GM19467 (cell line): ENCODE results near the gene MNX1.

Source experiments
- ATAC-seq: cut with Tn5 transposase; IDR thresholded peaks from one replicate; pipeline ENCODE4 v1.9.1; 2021; ENCODE audit warnings: mild to moderate bottlenecking, moderate library complexity; ENCODE audit not compliant: unreplicated experiment

The MNX1 gene

DNA sequence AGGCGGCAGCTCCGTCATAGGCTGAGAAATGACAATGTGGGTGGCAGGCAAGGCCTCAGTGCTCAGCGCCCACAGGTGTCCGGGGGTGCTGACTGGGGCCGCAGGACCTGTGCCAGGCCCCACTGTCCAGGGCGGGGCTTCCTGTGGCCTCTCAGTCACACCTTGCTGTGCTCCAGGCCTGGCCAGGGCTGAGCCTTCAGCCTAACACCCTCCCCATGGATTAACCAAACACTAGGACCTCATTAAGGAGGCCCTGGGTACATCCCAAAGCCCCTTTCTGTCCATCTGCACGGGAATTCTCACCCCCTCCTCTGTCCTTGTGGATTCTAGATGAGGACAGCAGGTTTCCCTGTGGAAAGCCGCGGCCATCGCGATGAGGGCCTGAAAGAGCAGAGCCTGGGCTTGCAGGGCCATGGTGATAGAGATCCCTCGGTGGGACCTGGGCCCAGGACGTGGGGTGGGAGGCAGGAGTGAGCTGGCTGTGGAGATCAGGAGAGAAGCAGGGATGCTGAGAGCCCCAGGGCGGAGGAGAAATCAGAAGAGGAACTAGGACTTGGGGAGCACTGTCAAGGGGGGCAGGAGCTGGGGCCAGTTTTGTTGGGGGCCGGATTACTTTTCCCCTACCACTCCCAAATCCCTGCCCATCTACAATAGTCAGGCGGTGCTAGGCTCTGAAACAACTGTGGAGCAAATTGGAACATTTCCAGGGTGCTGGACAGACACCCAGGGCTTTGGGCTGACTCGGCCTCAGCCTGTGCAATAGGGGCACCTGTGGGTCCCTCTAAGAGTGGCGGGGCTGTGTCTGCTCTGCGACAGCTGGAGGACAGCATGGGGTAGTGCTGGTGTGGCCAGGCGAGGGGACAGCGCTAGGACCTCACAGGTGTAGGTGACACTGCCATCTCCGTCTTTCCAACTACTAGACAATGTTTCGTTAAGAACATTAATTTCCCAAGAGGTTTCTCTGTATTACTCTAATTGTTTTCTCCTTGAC is 23.3 kb upstream of the MNX1 start:
- no peak for ATAC-seq

DNA sequence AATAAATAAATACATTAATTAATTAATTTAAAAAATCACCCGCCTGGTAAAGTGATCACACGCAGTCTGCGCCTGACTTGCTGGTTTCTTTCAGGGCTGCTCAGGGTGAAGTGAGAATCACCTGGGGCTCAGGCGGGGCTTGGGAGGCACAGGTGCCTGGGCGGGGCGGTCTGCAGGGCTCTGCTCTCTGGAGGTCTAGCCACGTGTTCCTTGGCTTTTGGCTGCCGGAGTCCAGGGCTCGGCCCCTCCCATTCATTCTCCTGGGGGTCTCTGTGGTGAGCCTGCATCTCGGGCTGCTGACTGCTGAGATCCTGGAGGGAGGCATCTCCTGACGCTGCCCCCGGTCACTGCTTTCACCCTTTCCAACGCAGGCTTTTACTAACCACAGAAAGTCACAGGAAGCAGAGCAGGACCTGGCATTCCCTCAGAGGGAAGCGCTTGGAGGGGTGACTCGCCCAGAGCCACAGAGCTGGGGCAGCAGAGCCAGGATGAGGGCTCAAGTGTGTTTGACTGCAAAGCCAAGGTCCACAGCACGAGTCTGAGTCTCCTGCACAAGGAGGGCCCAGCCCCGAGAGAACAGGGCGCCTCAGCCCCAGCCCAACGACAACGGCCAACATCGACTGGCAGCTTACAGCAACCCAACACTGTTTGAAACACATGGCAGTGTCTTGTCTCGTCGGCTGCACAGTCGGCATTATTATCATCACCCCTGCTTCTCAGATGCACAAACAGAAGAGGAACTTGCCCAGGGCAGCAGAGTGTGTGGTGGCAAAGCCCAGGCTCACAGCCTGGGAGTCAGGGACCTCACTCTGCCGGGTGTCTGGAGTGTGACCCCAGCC is 22.4 kb upstream of the MNX1 start:
- no peak for ATAC-seq

DNA sequence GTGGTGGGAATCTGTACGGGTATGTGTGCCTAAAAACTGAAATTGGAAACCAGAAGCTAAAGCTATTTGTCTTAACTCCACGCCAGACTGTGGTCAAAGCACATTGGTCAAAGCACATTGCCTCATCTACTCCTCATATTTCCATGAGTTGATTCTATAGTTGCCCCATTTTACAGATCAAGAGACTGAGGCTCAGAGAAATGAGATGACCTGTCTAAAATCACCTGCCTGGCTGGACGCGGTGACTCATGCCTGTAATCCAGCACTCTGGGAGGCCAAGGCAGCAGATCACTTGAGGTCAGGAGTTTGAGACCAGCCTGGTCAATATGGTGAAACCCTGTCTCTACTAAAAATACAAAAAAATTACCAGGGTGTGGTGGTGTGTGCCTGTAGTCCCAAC is 21.7 kb upstream of the MNX1 start:
- no peak for ATAC-seq

DNA sequence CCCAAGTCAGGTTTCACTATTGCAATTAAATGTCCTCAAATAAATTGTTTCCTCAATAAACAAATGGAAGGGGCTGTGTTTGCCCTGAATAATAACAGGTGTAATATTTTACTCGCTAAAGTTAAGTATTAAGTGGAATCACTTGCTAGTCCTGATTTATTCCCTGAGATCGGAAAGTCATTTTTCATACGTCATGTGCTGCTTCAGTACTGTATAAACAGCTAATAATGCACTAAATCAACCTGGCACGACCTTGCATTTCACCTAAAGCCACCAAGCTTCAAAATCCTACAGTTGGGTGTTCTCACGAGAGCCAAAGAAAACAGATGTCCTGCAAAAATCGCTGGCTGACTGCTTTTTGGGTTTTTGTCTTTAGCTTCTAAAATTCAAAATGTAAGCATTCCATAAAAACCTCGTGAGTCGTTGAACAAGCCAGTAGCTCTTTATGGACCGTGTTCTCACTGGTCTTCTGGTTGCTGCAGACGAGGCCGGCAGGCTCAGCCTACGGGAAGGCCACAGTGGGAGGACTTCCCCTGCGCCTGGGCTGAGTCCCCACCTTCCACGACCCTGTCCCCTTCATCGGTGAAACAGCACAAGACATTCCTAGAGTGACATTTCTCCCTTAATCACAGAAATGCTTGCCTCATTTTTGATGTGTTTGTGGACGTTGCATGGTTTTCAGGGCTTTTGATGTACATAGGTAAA is 17.9 kb upstream of the MNX1 start:
- no peak for ATAC-seq

DNA sequence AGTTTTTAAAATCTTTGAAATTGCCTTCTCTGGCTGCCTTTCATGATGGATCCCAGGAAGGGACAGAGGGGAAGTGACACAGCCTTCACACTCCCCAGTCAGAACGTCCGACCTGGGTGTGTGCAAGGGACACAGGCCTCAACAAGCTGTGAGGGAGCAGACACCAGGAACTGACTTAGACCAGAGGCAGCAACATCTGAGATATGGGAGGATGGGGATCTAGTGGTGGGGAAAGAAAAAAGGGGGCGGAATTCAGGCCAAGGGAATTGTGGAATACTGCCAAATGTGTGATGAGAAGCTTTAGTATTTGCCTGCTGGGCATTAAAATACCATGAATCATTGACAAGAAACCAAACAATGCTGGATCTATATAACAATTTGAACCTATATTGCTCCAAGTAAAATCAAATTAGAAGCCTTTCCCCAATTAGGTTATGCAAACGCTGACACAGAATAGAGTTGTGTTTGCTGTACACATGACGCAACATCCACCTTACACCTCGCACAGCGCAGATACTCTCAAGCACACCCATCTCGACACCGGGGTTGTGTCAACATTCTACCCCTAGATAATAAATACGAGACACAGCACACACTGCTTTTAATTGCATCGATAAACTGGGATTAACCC is 17.2 kb upstream of the MNX1 start:
- no peak for ATAC-seq

DNA sequence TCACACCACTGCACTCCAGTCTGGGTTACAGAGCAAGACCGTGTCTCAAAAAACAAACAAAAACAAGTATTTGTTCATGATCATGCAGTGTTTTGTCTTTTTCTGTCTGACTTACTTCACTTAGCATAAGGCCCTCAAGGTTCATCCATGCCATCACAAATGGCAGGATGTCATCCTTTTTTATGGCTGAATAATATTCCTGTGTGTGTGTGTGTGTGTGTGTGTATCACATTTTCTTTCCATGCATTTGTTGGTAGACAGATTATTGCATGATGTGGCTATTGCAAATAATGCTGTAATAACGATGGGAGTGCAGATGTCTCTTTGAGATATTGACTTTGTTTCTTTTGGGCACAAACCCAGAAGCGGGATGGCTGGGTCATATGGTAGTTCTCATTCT is 14.3 kb upstream of the MNX1 start:
- no peak for ATAC-seq

DNA sequence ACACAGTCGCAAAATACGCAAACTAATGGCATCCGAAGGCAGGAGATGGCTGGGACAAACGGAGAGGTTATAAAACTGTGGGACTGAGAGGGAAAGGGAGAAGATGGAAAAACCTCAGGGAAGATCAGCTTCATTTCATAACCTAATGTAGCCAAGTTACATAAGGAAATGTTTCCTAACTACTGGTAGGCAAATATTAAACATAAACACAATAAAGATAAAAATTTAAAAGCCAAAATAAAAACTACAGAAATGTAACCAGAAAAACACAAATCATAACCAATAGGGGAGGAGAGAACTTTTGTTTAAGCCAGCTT is 13.1 kb upstream of the MNX1 start:
- no peak for ATAC-seq

DNA sequence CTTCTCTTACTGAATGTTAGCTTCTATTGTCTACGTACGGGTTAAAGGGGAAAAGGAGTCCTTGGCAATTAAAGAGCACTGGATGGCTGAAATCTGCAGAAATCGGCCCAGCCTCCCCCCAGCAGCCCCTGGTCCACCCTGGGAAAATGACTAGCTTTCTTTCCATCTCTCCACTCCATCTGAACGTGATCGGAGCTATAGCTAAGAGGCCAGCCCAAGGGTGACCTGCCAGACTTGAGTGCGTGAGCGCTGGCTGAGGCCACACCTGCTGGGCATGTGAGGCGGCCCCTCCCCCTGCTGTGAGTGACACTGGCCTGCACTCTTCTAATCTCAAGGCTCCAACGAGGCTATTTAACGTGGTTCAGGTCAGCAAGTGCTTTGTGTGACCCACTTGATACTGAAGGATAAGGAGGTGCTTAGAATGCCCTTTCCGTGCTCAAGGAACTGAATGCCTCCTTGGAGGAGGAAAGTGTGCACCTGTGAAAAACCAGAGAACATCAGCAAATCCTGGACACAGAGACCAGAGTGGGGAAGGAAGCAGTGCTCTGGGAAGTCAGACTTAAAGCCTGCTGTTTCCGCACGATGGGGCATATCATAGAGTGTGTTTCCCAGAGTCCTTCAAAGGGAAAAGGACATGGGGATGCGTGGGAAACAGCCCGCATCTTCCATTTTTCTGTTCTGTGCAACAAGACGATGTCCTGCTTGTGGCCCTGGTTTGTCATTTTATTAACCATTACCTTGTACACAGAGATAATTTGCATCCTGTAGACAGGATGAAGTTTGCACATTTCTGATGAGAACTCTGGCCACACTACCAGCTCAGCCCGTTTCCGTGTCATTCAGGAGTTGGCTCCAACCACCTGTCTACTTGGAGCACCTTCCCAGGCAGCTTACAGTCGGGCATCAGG is 12.5 kb upstream of the MNX1 start:
- peak; percentile 46 for ATAC-seq

DNA sequence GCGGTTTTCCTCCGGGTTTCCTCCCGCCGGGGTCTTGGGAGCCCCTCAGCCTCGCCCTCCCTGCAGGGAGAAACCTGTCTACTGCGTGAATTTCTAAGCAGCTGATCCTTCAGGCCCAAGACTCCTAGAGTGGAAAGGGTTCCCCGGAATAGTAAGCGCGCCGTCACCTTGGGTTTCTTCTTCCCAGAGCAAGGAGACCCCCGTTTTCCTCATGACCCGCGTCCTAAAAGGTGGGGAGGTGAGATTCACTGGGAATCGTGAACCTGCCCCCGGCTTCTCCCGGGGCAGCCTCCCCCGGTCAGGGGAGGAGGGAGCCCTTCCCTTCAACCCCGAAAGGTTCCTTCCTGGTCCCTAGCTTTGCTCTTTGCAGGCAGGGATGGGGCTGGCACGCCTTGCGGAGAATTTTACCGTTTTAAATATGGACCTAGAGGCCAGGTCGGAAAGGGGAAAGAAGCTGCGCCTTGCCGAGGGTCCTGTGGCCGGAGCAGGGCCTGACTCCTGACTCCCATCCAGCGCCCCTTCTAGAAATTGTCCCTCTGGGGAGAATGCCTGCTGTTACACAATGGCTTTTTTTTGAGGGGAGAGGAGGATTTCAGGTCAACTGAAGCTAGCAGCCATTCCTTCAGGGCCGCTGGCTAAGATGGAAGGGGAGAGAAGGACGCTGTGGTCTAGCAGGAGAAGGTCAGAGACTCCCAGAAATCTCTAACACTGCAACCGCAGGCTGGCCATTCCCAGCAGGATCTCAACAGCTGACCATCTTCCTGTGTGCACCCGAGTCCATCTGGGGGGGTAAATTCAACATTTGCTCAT is 11.6 kb upstream of the MNX1 start:
- ATAC-seq, result no peak

DNA sequence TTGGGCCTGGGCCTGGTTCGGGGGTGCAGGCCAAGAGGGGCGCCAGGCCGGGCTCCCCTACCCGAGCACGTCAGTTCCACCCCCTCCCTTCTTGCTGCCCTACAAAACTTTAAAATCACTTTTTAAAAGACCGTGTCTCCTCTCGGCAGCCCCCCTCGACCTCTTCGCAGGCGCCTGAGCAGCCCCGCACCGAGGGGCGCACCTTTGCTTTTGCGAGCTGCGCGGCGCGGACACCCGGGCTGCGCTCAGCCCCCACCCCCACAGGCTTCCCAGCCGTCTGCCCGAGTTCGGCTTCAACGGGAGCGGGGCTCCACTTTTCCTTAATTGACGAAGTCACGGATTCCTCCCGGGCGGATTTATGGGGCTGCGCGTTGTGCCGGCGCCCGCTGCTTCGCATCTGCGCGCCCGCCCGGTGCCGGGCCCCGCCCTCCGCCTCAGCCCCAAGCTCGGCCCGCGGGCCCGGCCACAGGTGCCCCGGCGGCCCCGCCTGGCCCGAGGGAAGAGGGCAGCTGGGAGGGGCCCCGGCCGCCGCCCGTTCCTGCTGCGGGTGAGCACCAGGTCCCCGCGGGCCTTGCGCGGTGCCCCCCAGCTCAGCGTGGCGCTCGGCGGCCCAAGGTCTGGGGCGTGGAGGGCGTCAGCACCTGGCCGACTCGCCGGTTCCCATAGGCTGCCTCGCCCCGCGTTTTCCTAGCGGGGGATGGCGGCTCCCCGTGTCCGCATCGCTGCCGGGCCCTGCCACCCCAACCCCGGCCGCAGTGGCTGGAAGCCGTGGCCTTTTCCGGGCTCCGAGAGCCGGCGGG is 10.8 kb upstream of the MNX1 start:
- ATAC-seq, result no peak

DNA sequence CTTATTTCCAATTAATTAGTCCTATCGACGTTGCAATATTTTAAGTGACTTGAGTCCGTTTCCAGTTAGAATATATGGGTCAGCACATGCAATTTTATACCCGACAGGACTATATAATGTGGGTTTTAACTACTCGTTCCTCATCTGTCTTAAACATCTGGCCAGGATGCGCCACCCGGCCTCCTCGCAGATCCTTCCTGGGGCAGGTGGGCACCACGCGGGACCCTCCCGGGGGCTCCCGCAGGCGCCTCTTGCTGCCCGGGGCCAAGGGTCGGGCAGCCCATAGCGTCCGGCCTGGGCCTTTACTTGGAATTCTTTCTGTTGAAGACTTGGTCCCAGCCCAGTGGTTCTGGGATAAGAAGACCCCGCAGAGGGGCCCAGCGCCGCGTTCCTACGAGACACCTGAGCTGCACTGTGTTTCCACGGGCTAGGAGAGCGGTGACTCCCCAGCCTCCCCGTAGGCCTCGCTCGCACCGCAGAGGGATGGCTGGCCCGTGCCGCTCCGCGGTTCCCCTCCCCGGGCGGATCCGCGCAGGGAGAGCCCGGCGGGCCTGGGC is 10.1 kb upstream of the MNX1 start:
- ATAC-seq, result no peak

DNA sequence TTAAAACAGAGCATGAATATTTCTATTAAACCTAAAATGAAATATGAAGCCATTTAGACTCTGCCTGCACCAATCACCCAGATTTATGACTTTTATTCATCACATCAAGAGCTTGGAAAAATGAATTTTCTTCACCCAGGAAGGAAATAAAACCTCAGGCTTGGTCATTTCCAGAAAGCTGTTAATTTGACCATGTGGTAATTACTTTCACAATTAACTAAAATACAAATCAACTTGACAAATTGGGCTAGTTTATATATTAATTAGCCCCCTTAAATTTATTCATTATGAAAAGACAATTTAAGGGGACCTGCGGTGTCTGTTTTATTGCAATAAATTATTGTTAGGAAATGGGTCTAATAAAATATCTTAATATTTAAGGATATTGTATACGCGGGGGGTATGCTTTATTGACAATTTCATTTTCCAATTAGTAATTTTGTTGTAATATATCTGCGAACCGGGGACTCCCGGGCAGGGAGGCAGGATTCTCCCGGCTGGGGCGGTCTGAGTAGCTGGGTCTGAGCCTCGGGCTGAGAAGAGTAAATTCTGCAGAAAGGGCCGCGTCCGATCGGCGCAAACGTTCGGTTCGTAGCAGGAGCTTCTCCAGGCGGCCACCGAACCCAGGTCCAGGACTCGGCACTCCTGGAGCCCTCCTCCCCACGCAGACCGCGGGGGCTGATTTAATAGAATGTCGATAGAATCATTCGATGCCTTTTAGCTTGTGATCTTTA is 9.4 kb upstream of the MNX1 start:
- ATAC-seq, result no peak

DNA sequence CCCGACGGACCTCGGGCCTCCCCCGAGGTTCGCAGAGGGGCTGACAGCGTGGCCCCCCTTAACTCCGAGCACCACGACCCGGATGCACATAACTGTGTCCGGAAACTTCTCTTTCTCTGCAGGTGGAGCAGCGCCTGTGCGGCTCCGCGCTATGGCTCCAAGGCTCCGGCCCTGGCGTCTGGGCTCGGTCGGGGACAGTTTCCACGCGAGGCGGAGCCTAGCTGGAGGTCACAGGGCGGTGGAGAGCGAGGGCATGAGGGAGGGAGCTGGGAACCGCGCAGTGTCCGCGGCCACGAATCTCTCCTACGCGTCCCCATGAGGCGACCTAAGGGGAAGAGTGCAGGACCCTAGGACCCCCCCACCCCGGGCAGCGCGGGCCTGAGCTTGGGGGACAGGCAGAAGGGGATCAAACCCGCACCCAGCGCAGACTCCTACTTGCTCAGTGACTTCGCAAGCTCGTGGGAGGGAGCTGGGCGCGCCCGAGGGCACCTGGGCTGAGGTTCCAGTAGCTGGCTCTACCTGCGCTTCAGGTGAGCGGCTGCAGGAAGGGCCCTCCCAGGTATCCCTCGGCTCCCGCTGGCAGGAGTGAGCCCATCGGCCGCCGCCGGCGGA is 8.6 kb upstream of the MNX1 start:
- no peak for ATAC-seq

DNA sequence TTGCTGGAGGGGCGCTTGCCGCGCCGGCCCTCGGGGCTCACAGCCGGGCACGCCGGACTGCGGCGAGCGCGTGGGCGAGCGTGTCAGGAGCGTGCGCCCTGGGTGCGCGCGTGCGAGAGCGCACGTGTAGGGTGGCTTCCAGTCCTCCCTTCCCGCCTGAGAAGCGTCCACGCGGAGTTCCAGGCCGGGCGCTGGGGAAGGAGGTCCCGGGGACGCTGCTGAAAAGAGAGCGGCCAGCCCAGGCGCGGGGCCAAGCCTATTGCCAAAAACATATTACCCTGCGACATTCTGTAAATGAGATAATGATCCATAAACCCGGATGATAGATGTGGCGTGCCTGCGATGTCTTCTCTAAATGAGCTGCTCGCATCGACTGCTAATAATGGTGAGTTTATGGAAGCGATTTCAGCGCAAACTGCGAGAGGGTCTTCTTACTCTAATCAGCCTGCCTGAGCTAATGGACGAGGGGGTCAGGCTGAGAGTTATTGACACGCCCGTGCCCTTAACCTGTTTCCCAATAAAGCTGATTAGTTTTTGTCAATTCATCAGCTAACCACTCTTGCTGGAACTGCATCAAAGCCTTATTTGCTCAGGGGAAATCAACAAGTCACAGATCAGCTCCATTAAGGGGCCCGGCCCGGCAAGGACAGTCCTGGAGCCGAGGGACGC is 8.0 kb upstream of the MNX1 start:
- no peak for ATAC-seq

DNA sequence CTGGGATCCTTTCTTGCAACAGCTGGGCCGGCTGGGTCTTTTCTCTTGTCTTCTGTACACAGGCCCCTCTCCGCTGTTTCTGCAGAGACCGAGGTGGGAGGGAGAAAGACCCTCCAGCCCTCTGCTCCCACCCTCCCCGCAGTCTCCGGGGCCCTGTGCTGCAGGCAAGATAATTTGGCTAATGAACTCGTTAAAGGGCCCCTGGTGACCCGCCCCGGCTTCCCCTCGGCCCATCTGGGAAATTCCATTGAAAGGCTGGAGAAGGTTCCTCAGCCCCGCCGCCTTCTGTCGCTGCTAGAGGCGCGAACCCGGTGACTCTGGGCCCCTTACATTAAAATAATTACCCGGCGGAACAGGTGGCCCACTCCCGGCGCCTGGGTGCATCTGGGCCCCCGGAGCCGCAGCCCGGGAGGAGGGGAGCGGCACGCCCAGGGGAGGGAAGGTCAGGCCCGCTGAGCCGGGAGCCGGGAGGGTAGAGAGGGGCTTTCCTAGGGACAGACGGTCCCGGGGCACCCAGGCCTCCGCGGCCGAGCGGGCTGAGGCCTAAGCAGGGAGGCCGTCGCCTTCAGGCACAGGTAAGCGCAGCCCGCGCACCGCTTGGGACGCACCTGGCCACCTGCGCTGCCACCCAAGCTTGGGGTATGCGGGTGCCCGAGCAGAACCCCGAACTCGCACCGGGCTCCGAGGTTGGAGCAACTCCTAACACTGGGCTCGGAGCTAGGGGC is 7.3 kb upstream of the MNX1 start:
- ATAC-seq, result no peak

DNA sequence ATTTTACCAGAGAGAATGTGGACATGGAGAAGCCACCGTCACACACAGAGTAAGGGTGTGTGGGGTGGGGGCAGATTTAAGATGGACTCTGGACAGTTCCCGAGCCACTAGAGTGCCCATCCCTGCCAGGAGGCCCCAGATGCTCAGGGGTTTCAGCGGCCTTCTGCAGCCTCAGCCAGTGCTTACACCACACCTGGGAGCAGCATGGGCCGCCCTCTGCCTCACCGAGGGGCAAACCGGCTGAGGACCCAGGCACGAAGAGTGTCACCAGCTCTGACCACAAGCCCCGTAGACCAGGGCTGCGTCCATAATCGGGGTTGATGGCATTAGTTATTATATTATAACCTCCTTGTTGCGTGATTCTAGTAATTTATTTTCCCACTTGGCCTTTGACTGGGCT is 6.7 kb upstream of the MNX1 start:
- no peak for ATAC-seq
